HepG2 (cell line): ENCODE data around the gene CTIF. TPM values are rescaled to one million over a fixed set of nuclear protein-coding genes. Genes with fewer than 3 reads are reported as not detected.
A peak's percentile ranks its signal among the peaks of the same experiment; 100 is the strongest.

ENCODE experiments used
- ATAC-seq: fragments of 200-7000 bp; cut with Tn5 transposase; 3 replicates; pipeline ENCODE4 v1.9.1; 2020; ENCODE audit warnings: mild to moderate bottlenecking, moderate library complexity
- BruUV-seq: library from RNA; stranded (reverse); fragments of 400-500 nt; replicated peaks from 2 replicates; lab custom pipeline; 2021; lab: Mats Ljungman, UMichigan
- CTCF ChIA-PET: fragments of 300-600 bp; formaldehyde crosslinking; extraction: SDS; loops from one replicate; lab custom pipeline; 2021; ENCODE audit warnings: low total read pairs, inconsistent platforms, low intra/inter-chr PET ratio; lab: Yijun Ruan, JAX
- POLR2A ChIA-PET: fragments of 350-600 bp; sonication (Branson Sonifier 250); formaldehyde crosslinking; loops from one replicate; lab custom pipeline; 2020; ENCODE audit warnings: antibody characterized with exemption, inconsistent platforms; lab: Yijun Ruan, JAX
- DNase-seq: peaks from one replicate; pipeline ENCODE4 v3.0.0-alpha.2; 2015; ENCODE audit warnings: low spot score
- FAIRE-seq: peaks from 3 replicates; lab custom pipeline; 2011; peaks lifted over from hg19 to GRCh38; lab: Jason Lieb, UNC
- H2AFZ ChIP-seq: one replicate; pipeline ENCODE4 v1.6.1; 2011; ENCODE audit warnings: low read length, inconsistent platforms
- H3K27ac ChIP-seq: fragments of 300-600 bp; 3 replicates; pipeline ENCODE4 v1.8.0; 2011; ENCODE audit warnings: mixed run types, mild to moderate bottlenecking, mixed read lengths, low read length, inconsistent platforms; ENCODE audit not compliant: insufficient read depth; ENCODE audit errors: extremely low read length
- H3K27me3 ChIP-seq, 2 experiments: fragments of 200-600 bp in 1 of 2; 2 replicates in 1 of 2; 3 replicates in 1 of 2; pipeline versions ENCODE4 v1.6.0 to v1.8.0; 2011; ENCODE audit warnings: low read length in 2 of 2, mild to moderate bottlenecking in 2 of 2, moderate library complexity in 2 of 2, inconsistent platforms in 1 of 2; ENCODE audit not compliant: insufficient read depth in 2 of 2, control insufficient read depth in 1 of 2
- H3K36me3 ChIP-seq, 2 experiments: fragments of 200-600 bp in 1 of 2; replicated peaks in 1 of 2; 2 replicates in 1 of 2; 3 replicates in 1 of 2; pipeline versions ENCODE4 v1.5.1 to v1.8.0; 2011; ENCODE audit warnings: low read length in 2 of 2, inconsistent platforms in 1 of 2; ENCODE audit not compliant: insufficient read depth in 2 of 2, control insufficient read depth in 1 of 2
- H3K4me1 ChIP-seq: 2 replicates; pipeline ENCODE4 v1.5.1; 2012; ENCODE audit warnings: low read length, inconsistent platforms; ENCODE audit not compliant: insufficient read depth
- H3K4me2 ChIP-seq: 2 replicates; pipeline ENCODE4 v1.6.0; 2011; ENCODE audit warnings: low read depth, low read length, inconsistent platforms
- H3K4me3 ChIP-seq, 3 experiments: fragments of 200-600 bp in 1 of 3; sonication (generic), shearing (Covaris generic) in 1 of 3; replicated peaks in 1 of 3; 2 replicates each; pipeline ENCODE4 v1.5.1; 2011 to 2016; ENCODE audit warnings: low read length in 3 of 3, inconsistent platforms in 2 of 3, low read depth in 2 of 3, mild to moderate bottlenecking in 2 of 3, control low read depth in 1 of 3, mixed read lengths in 1 of 3; ENCODE audit not compliant: insufficient read depth in 1 of 3
- H3K79me2 ChIP-seq: one replicate; pipeline ENCODE4 v1.6.1; 2011; ENCODE audit warnings: low read length, inconsistent platforms; ENCODE audit not compliant: insufficient read depth
- H3K9ac ChIP-seq: 2 replicates; pipeline ENCODE4 v1.6.0; 2011; ENCODE audit warnings: mild to moderate bottlenecking, low read depth, low read length, inconsistent platforms; ENCODE audit not compliant: insufficient read depth
- H3K9me3 ChIP-seq: 2 replicates; pipeline ENCODE4 v1.5.1; 2012; ENCODE audit warnings: mild to moderate bottlenecking, low read length
- H4K20me1 ChIP-seq: 2 replicates; pipeline ENCODE4 v1.6.0; 2011; ENCODE audit warnings: inconsistent platforms, mild to moderate bottlenecking, low read length, moderate library complexity; ENCODE audit not compliant: insufficient read depth
- SOX13 ChIP-seq, 3 experiments: fragments of 450-650 bp in 1 of 3; sonication (generic) in 1 of 3; formaldehyde crosslinking in 1 of 3; IDR thresholded peaks in 2 of 3; conservative IDR thresholded peaks in 1 of 3; 2 replicates each; pipeline versions ENCODE4 v1.5.0 to v1.6.1; 2016 to 2020; ENCODE audit warnings: antibody characterized with exemption in 1 of 3, mild to moderate bottlenecking in 1 of 3, missing compliant biosample characterization in 1 of 3, missing genetic modification reagents in 1 of 3, moderate library complexity in 1 of 3
- ZFY ChIP-seq: sonication (generic); formaldehyde crosslinking; IDR thresholded peaks from 2 replicates; pipeline ENCODE4 v1.4.0; 2020; ENCODE audit warnings: missing genetic modification reagents
- ZMYM4 ChIP-seq: sonication (generic); formaldehyde crosslinking; IDR thresholded peaks from 2 replicates; pipeline ENCODE4 v1.8.1; 2023; ENCODE audit warnings: mild to moderate bottlenecking, missing genetic modification reagents
- ZNF205 ChIP-seq: IDR thresholded peaks from 2 replicates; pipeline ENCODE4 v1.6.1; 2018; ENCODE audit warnings: missing biosample characterization, missing genetic modification reagents
- WGBS: methylation state at CpG from one replicate; pipeline ENCODE4 v1.1.6; 2017; ENCODE audit warnings: low lambda C conversion rate; 5-methylcytosine and 5-hydroxymethylcytosine counted together
- in situ Hi-C: cut with HindIII; loops from 2 replicates; pipeline ENCODE4 v1.10.0; 2017; ENCODE audit warnings: low pct_unique_long_range_greater_than_20kb; ENCODE audit not compliant: extremely low pct_ligation_motif_present
- intact Hi-C: fragments of 100-400 bp; cut with micrococcal nuclease; formaldehyde crosslinking; loops from one replicate; pipeline ENCODE4 v1.10.0; 2022; ENCODE audit not compliant: unreplicated experiment
- polyA plus RNA-seq, 8 experiments: library from polyadenylated mRNA; depleted of rRNA in 3 of 8; stranded (reverse) in 7 of 8; unstranded in 1 of 8; fragments of >200 nt; fragmentation: Illumina TruSeq in 4 of 8; extraction: Trizol in 4 of 8; gene quantifications; 2 replicates each; pipeline versions ENCODE4 v1.2.1 to v1.2.3, GENCODE V29; 2011 to 2016; ENCODE audit warnings: low read depth in 4 of 8, missing spikeins in 1 of 8, mixed read lengths in 1 of 8; ENCODE audit not compliant: insufficient read depth in 1 of 8
- total RNA-seq, 5 experiments: library from RNA; depleted of rRNA; stranded (reverse); fragments of >200 nt; fragmentation: Illumina TruSeq; extraction: Trizol; gene quantifications; 2 replicates each; pipeline ENCODE4 v1.2.3, GENCODE V29; 2016; ENCODE audit warnings: low read depth in 1 of 5
- TF ChIP-seq, protein P1 (sequence below): sonication (generic); formaldehyde crosslinking; IDR thresholded peaks from 2 replicates; pipeline ENCODE4 v1.5.1; 2020; ENCODE audit warnings: mild to moderate bottlenecking, missing genetic modification reagents, moderate library complexity
- TF ChIP-seq, protein P2 (sequence below): sonication (generic); formaldehyde crosslinking; IDR thresholded peaks from 2 replicates; pipeline ENCODE4 v1.5.0; 2020; ENCODE audit warnings: mild to moderate bottlenecking, missing genetic modification reagents, moderate library complexity
- TF ChIP-seq, protein P3 (sequence below), 2 experiments: sonication (generic) in 1 of 2; formaldehyde crosslinking in 1 of 2; IDR thresholded peaks; 2 replicates each; pipeline versions ENCODE4 v1.4.0 to v1.6.1; 2016 to 2020; ENCODE audit warnings: borderline replicate concordance in 1 of 2, low read depth in 1 of 2, mild to moderate bottlenecking in 1 of 2, missing genetic modification reagents in 1 of 2

CTIF gene
- total and polyA plus RNA-seq, 2 of the 13 experiments (the other 11 are each of a cell fraction or from before 2014, with no cell fraction given), result 18.2 to 28.0 TPM

DNA sequence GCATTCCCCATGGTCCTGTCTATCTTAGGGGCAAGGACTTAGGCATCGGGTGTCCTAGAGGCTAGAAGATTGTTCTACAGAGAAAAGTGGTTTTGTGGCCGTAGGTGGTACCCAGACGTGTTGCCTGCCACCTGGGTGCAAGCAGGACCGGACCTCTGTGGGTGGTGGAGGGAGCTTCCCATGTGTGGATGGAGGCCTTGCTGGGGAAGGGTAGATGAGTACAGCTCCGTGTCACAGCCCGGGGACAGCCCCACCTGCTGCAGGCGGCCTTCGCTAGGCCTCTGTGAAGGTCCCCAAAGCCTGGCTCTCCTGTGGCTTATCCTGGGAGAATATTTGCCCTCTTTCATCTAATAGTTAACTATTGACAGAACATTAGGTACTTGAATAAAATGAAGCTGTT, 25.3 kb downstream of the CTIF start:
- BruUV-seq, result no TSS peak
- Histone ChIP-seq H3K9me3 (no peaks in the 10 kb centered on the region), H3K27ac (no peak overlapping the region), H3K4me2 (peak overlapping the region; percentile 16), H3K36me3 (0 out of 5 replicates have a peak, but pooled peaks cover 0 to 3% of the 10 kb centered on the region in 2 experiments), H3K9ac (peak overlapping the region; percentile 33; the same call in 1 of the 2 replicates), H3K4me1 (peaks cover 55% of the 10 kb centered on the region), H3K4me3 (no peak overlapping the region), H4K20me1 (no peaks in the 10 kb centered on the region), H3K79me2 (peaks cover 35% of the 10 kb centered on the region), H2AFZ (no peak overlapping the region), H3K27me3 (no peaks in the 10 kb centered on the region)
- DNase-seq (no peak), FAIRE-seq (peak; percentile 18), ATAC-seq (peak; percentile 91)
- ChIA-PET CTCF (no interaction called here), POLR2A (interaction anchor here (1.0 kb wide), 1 partner anchor 12 kb away, joined by 4 read pairs; no protein-coding TSS in a partner anchor)
- intact Hi-C loops (no loop called here), in situ Hi-C loops (no loop called here)
- WGBS, result 53% methylated on average over 7 of the region's 8 CpGs
- TF ChIP-seq SOX13 (IDR thresholded peaks at IDR 0.05) (no peak), SOX13 (CRISPR knock-in tag; conservative IDR thresholded peaks at IDR 0.05 in 1 of 2, IDR thresholded peaks at IDR 0.05 in 1 of 2) (0 out of 4 replicates have a peak, but pooled peaks of 1 of the 2 experiments have one; percentile 15), ZNF205 (peak; percentile 83; the same call in 1 of the 2 replicates), ZMYM4 (0 out of 2 replicates have a peak, but pooled peaks have one; percentile 14), ZFY (CRISPR knock-in tag) (0 out of 2 replicates have a peak, but pooled peaks have one; percentile 38)
- TF ChIP-seq, protein P1, sequence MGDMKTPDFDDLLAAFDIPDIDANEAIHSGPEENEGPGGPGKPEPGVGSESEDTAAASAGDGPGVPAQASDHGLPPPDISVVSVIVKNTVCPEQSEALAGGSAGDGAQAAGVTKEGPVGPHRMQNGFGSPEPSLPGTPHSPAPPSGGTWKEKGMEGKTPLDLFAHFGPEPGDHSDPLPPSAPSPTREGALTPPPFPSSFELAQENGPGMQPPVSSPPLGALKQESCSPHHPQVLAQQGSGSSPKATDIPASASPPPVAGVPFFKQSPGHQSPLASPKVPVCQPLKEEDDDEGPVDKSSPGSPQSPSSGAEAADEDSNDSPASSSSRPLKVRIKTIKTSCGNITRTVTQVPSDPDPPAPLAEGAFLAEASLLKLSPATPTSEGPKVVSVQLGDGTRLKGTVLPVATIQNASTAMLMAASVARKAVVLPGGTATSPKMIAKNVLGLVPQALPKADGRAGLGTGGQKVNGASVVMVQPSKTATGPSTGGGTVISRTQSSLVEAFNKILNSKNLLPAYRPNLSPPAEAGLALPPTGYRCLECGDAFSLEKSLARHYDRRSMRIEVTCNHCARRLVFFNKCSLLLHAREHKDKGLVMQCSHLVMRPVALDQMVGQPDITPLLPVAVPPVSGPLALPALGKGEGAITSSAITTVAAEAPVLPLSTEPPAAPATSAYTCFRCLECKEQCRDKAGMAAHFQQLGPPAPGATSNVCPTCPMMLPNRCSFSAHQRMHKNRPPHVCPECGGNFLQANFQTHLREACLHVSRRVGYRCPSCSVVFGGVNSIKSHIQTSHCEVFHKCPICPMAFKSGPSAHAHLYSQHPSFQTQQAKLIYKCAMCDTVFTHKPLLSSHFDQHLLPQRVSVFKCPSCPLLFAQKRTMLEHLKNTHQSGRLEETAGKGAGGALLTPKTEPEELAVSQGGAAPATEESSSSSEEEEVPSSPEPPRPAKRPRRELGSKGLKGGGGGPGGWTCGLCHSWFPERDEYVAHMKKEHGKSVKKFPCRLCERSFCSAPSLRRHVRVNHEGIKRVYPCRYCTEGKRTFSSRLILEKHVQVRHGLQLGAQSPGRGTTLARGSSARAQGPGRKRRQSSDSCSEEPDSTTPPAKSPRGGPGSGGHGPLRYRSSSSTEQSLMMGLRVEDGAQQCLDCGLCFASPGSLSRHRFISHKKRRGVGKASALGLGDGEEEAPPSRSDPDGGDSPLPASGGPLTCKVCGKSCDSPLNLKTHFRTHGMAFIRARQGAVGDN (CRISPR knock-in tag), result peak; percentile 66
- TF ChIP-seq, protein P2, sequence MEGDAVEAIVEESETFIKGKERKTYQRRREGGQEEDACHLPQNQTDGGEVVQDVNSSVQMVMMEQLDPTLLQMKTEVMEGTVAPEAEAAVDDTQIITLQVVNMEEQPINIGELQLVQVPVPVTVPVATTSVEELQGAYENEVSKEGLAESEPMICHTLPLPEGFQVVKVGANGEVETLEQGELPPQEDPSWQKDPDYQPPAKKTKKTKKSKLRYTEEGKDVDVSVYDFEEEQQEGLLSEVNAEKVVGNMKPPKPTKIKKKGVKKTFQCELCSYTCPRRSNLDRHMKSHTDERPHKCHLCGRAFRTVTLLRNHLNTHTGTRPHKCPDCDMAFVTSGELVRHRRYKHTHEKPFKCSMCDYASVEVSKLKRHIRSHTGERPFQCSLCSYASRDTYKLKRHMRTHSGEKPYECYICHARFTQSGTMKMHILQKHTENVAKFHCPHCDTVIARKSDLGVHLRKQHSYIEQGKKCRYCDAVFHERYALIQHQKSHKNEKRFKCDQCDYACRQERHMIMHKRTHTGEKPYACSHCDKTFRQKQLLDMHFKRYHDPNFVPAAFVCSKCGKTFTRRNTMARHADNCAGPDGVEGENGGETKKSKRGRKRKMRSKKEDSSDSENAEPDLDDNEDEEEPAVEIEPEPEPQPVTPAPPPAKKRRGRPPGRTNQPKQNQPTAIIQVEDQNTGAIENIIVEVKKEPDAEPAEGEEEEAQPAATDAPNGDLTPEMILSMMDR (CRISPR knock-in tag), result peak; percentile 31
- TF ChIP-seq, protein P3, sequence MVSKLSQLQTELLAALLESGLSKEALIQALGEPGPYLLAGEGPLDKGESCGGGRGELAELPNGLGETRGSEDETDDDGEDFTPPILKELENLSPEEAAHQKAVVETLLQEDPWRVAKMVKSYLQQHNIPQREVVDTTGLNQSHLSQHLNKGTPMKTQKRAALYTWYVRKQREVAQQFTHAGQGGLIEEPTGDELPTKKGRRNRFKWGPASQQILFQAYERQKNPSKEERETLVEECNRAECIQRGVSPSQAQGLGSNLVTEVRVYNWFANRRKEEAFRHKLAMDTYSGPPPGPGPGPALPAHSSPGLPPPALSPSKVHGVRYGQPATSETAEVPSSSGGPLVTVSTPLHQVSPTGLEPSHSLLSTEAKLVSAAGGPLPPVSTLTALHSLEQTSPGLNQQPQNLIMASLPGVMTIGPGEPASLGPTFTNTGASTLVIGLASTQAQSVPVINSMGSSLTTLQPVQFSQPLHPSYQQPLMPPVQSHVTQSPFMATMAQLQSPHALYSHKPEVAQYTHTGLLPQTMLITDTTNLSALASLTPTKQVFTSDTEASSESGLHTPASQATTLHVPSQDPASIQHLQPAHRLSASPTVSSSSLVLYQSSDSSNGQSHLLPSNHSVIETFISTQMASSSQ (IDR thresholded peaks at IDR 0.05; ENCODE audit: low read depth), result no peak
- TF ChIP-seq, protein P3 (CRISPR knock-in tag; IDR thresholded peaks at IDR 0.05; ENCODE audit: borderline replicate concordance), result peak; percentile 37; the same call in 1 of the 2 replicates
